Body of pancreas (tissue), 4 donors: ENCODE measurements around the gene TIMM10B. TPM values are rescaled to one million over a fixed set of nuclear protein-coding genes. Genes with fewer than 3 reads are reported as not detected.
A peak's percentile ranks its signal among the peaks of the same experiment; 100 is the strongest.

Experiments
- ATAC-seq: fragments of 150-250 bp; one replicate; pipeline ENCODE4 v1.9.1; 2016
- DNase-seq, 4 donors: peaks; one replicate each; pipeline ENCODE4 v3.0.0-alpha.2; 2019
- H3K27ac ChIP-seq, 4 donors: fragments of 200-600 bp; sonication (generic); 1 replicate in 3 of 4; 2 replicates in 1 of 4; pipeline versions ENCODE4 v1.5.1 to v1.6.1; 2016 to 2019; ENCODE audit warnings: mild to moderate bottlenecking in 1 of 4, mixed read lengths in 1 of 4, moderate library complexity in 1 of 4
- H3K27me3 ChIP-seq, 2 donors: fragments of 200-600 bp; sonication (generic); one replicate each; pipeline ENCODE4 v1.6.0; 2016; ENCODE audit warnings: mild to moderate bottlenecking in 1 of 2
- H3K36me3 ChIP-seq, 2 donors: fragments of 200-600 bp; sonication (generic); replicated peaks in 1 of 2; 2 replicates each; pipeline ENCODE4 v1.5.1; 2016; ENCODE audit warnings: low read depth in 2 of 2; ENCODE audit not compliant: insufficient read depth in 1 of 2
- H3K4me1 ChIP-seq: fragments of 200-600 bp; sonication (generic); one replicate; pipeline ENCODE4 v1.6.0; 2016
- H3K4me3 ChIP-seq, 2 donors: fragments of 200-600 bp; sonication (generic); 1 replicate in 1 of 2; 2 replicates in 1 of 2; pipeline ENCODE4 v1.5.1; 2016 to 2019
- H3K9me3 ChIP-seq, 3 donors: fragments of 200-600 bp; sonication (generic); 1 replicate in 2 of 3; 2 replicates in 1 of 3; pipeline ENCODE4 v1.5.1; 2016
- POLR2A ChIP-seq, 3 donors: fragments of 450-650 bp; IDR thresholded peaks; one replicate each; pipeline ENCODE4 v1.6.1; 2016; ENCODE audit warnings: antibody characterized with exemption in 3 of 3, mild to moderate bottlenecking in 2 of 3
- WGBS, 2 donors: methylation state at CpG; one replicate each; pipeline ENCODE4 v1.1.5; 2017; 5-methylcytosine and 5-hydroxymethylcytosine counted together
- intact Hi-C: fragments of 100-400 bp; cut with DNase I; formaldehyde crosslinking; loops from one replicate; pipeline ENCODE4 v1.15.1; 2023
- total RNA-seq, 2 donors: library from RNA; depleted of rRNA; stranded (reverse); fragments of >200 nt; gene quantifications; one replicate each; pipeline ENCODE4 v1.1.0, GENCODE V29; 2016
- TF ChIP-seq, protein P1 (sequence below), 7 experiments: fragments of 450-650 bp in 4 of 7; fragments of 200-600 bp in 3 of 7; sonication (generic) in 3 of 7; IDR thresholded peaks; one replicate each; pipeline ENCODE4 v1.5.1; 2016 to 2019; ENCODE audit warnings: antibody characterized with exemption in 7 of 7

Gene TIMM10B
- total RNA-seq, 2 donors from 2014 or later, result 17.1 to 22.3 TPM

DNA sequence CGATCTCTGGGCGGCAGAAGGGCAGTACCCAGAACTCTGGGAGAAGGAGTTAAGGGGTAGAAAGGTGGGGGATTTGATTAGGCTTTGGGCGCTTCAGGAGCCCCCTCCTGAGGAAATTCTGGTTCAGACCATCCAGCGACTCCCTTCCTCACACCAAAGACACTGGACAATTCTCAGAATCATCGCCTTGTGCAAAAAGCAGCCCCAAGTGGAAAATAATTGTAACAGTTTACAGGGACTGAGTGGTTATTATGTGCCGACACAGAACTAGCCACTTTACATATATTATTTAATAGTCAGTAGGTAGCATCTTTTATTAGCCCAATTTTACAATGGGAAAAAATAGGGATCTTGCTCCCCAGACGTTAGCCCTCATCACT, 6.9 kb upstream of the TIMM10B start:
- H3K4me1 ChIP-seq, result peaks cover 58% of the 10 kb centered on the region
- no peaks in the 10 kb centered on the region for H3K9me3 ChIP-seq
- DNase-seq, result no peak
- no peak for TF ChIP-seq POLR2A (IDR thresholded peaks at IDR 0.05)
- TF ChIP-seq, protein P1, sequence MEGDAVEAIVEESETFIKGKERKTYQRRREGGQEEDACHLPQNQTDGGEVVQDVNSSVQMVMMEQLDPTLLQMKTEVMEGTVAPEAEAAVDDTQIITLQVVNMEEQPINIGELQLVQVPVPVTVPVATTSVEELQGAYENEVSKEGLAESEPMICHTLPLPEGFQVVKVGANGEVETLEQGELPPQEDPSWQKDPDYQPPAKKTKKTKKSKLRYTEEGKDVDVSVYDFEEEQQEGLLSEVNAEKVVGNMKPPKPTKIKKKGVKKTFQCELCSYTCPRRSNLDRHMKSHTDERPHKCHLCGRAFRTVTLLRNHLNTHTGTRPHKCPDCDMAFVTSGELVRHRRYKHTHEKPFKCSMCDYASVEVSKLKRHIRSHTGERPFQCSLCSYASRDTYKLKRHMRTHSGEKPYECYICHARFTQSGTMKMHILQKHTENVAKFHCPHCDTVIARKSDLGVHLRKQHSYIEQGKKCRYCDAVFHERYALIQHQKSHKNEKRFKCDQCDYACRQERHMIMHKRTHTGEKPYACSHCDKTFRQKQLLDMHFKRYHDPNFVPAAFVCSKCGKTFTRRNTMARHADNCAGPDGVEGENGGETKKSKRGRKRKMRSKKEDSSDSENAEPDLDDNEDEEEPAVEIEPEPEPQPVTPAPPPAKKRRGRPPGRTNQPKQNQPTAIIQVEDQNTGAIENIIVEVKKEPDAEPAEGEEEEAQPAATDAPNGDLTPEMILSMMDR (IDR thresholded peaks at IDR 0.05), result no peak
- 30 to 41% methylated on average over 7 of the region's 7 CpGs for WGBS, 2 donors
- H3K27me3 ChIP-seq, result no peaks in the 10 kb centered on the region
- H3K36me3 ChIP-seq, result peaks cover 0 to 10% of the 10 kb centered on the region in 2 donors
- peak overlapping the region; percentile 90 to 97 (median 96) for H3K27ac ChIP-seq
- no peak for ATAC-seq
- H3K4me3 ChIP-seq, result peak overlapping the region in 1 of 2 donors; percentile 25
- intact Hi-C loops, result no loop called here

DNA sequence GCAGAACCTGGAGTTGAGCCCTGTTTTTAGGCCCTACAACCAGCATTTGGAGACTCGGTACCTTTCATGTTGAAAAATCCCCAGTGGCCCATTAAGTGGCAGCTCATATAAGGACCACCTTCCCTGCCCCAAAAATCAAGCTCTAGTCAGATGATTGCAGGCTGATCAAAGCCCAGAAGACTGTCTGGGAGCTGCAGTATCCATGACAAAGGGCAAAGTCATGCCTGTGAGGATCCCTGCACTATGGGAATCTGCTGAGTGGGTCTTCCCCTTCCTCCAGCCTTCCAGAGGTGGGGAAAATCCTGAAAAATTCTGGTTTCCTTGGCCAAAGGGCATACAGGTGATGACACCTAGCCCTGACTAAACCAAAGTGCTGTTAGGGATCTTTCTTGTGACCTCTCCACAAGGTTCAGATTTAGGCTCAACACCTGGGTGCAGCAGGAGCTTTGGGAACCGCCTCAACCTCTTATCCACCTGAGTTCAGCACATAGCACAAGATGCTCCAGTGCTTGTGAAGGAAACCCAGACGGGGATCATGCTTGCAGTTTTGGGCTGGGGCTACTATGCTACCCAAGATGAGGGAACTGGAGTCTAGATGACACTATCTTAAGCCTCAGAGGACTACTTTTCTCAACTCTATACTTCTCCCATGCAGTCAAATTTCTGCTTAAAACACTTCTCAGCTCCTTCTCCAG, 6.3 kb upstream of the TIMM10B start:
- Histone ChIP-seq H3K9me3 (no peaks in the 10 kb centered on the region), H3K27me3 (no peaks in the 10 kb centered on the region), H3K4me3 (no peak overlapping the region), H3K27ac (peak overlapping the region; percentile 90 to 97 (median 96)), H3K36me3 (peaks cover 0 to 10% of the 10 kb centered on the region in 2 donors), H3K4me1 (peaks cover 61% of the 10 kb centered on the region)
- DNase-seq (no peak), ATAC-seq (no peak)
- TF ChIP-seq, protein P1 (IDR thresholded peaks at IDR 0.05), result no peak
- TF ChIP-seq POLR2A (IDR thresholded peaks at IDR 0.05), result no peak
- intact Hi-C loops, result no loop called here
- 66 to 70% methylated on average over 3 of the region's 3 CpGs for WGBS, 2 donors

DNA sequence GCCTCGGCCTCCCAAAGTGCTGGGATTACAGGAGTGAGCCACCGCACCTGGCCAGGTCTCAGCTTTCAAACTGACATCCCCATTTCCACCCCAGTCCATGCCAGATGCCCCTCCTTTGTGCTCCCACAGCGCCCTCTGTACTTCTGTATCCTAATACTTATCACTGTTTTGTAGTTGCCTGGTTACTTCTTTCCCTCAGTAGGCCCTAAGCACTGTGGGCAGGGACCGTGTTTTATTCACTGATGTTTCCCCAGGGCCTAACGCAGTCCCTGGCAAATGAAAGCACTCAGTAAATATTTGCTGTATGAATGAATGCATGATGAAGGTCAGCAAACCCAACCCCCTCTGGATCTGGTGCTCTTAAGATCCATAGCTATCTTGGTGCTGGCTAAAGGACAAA, 5.4 kb upstream of the TIMM10B start:
- peaks cover 0 to 10% of the 10 kb centered on the region in 2 donors for H3K36me3 ChIP-seq
- ATAC-seq, result peak; percentile 68
- no peak overlapping the region for H3K4me3 ChIP-seq
- intact Hi-C loops, result no loop called here
- peaks cover 68% of the 10 kb centered on the region for H3K4me1 ChIP-seq
- peak overlapping the region; percentile 58 to 97 (median 96) for H3K27ac ChIP-seq
- WGBS, 2 donors, result 19% methylated on average over 5 of the region's 5 CpGs
- TF ChIP-seq POLR2A (IDR thresholded peaks at IDR 0.05), result peak in 2 of 3 donors; percentile 33 to 39
- TF ChIP-seq, protein P1 (IDR thresholded peaks at IDR 0.05), result peak in 4 of 7 experiments; percentile 29 to 40 (median 36)
- no peaks in the 10 kb centered on the region for H3K9me3 ChIP-seq
- peak; percentile 72 to 88 (median 80) for DNase-seq
- H3K27me3 ChIP-seq, result no peaks in the 10 kb centered on the region

DNA sequence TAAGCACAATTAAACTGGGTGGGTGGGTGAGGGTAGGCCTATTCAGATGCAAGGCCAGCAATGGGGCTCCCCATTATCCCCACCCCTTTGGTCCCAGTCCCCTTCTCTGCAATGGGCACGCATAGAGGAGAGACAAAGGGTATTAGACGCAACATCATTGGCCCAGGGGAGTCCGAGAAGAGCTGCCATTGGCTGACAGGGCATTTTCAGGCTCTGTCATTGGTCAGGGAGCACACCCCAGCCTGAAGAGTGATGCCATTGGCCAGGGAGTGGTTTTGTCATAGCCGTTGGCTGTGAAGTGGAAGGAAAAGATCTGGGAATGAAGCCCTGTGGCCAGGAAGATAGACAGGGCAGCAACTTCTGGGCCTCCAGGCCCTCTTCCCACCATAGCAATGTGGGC, 4.7 kb upstream of the TIMM10B start:
- intact Hi-C loops, result no loop called here
- no peak for ATAC-seq
- no peak for TF ChIP-seq POLR2A (IDR thresholded peaks at IDR 0.05)
- TF ChIP-seq, protein P1 (IDR thresholded peaks at IDR 0.05), result no peak
- no peak overlapping the region for H3K4me3 ChIP-seq
- no peak for DNase-seq
- H3K36me3 ChIP-seq, result peaks cover 0 to 10% of the 10 kb centered on the region in 2 donors
- H3K27ac ChIP-seq, result peak overlapping the region; percentile 58 to 97 (median 96)
- no peaks in the 10 kb centered on the region for H3K27me3 ChIP-seq
- 90 to 94% methylated on average over 4 of the region's 4 CpGs for WGBS, 2 donors
- H3K4me1 ChIP-seq, result peaks cover 68% of the 10 kb centered on the region
- H3K9me3 ChIP-seq, result no peaks in the 10 kb centered on the region
